ENCODE measurements around the gene KRT71.

Gene KRT71

GRCh38 chr12:52494100-52494499, 58.8 kb downstream of the KRT71 start:
- no peak for DNase-seq

Measured in activated CD4-positive, CD25-positive, alpha-beta regulatory T cell treated with anti-CD3 and anti-CD28 coated beads, Interleukin-2, amount 50 U/mL, for 72 hours (primary cell).